Suprapubic skin (tissue), 4 donors: Measurements from ENCODE around the gene NR0B2. TPM values are rescaled to one million over a fixed set of nuclear protein-coding genes. Genes with fewer than 3 reads are reported as not detected.
A peak's percentile ranks its signal among the peaks of the same experiment; 100 is the strongest.

Experiments used
- DNase-seq, 2 donors: peaks; one replicate each; pipeline ENCODE4 v3.0.0-alpha.2; 2019; ENCODE audit warnings: low spot score in 2 of 2
- H3K27ac ChIP-seq: fragments of 200-600 bp; sonication (generic); one replicate; pipeline ENCODE4 v1.5.1; 2019
- H3K27me3 ChIP-seq: fragments of 200-600 bp; sonication (generic); one replicate; pipeline ENCODE4 v1.5.1; 2019
- H3K36me3 ChIP-seq: fragments of 200-600 bp; sonication (generic); one replicate; pipeline ENCODE4 v1.5.1; 2019
- H3K4me1 ChIP-seq: fragments of 200-600 bp; sonication (generic); one replicate; pipeline ENCODE4 v1.5.1; 2019
- H3K4me3 ChIP-seq: fragments of 200-600 bp; sonication (generic); one replicate; pipeline ENCODE4 v1.5.1; 2019; ENCODE audit warnings: mild to moderate bottlenecking
- H3K9me3 ChIP-seq: fragments of 200-600 bp; sonication (generic); one replicate; pipeline ENCODE4 v1.5.1; 2019
- EP300 ChIP-seq: sonication (generic); formaldehyde crosslinking; IDR thresholded peaks from one replicate; pipeline ENCODE4 v1.6.1; 2017; ENCODE audit warnings: antibody characterized with exemption
- POLR2A ChIP-seq, 2 donors: fragments of 450-650 bp; IDR thresholded peaks; one replicate each; pipeline ENCODE4 v1.6.1; 2017; ENCODE audit warnings: antibody characterized with exemption in 2 of 2, mild to moderate bottlenecking in 2 of 2, moderate library complexity in 2 of 2
- POLR2AphosphoS5 ChIP-seq, 3 donors: sonication (generic); formaldehyde crosslinking; IDR thresholded peaks; one replicate each; pipeline ENCODE4 v1.6.1; 2017; ENCODE audit warnings: antibody characterized with exemption in 3 of 3
- WGBS: methylation state at CpG from one replicate; pipeline ENCODE4 v1.1.5; 2018; 5-methylcytosine and 5-hydroxymethylcytosine counted together
- total RNA-seq, 4 donors: library from RNA; depleted of rRNA; stranded (reverse); fragments of >200 nt; gene quantifications; one replicate each; pipeline ENCODE4 v1.1.0, GENCODE V29; 2016
- TF ChIP-seq, protein P1 (sequence below), 2 donors: fragments of 200-600 bp in 1 of 2; fragments of 450-650 bp in 1 of 2; sonication (generic) in 1 of 2; IDR thresholded peaks; one replicate each; pipeline ENCODE4 v1.5.1; 2016 to 2019; ENCODE audit warnings: antibody characterized with exemption in 2 of 2, mild to moderate bottlenecking in 1 of 2, moderate library complexity in 1 of 2

NR0B2 gene
- total RNA-seq, 4 donors from 2014 or later: not detected

DNA sequence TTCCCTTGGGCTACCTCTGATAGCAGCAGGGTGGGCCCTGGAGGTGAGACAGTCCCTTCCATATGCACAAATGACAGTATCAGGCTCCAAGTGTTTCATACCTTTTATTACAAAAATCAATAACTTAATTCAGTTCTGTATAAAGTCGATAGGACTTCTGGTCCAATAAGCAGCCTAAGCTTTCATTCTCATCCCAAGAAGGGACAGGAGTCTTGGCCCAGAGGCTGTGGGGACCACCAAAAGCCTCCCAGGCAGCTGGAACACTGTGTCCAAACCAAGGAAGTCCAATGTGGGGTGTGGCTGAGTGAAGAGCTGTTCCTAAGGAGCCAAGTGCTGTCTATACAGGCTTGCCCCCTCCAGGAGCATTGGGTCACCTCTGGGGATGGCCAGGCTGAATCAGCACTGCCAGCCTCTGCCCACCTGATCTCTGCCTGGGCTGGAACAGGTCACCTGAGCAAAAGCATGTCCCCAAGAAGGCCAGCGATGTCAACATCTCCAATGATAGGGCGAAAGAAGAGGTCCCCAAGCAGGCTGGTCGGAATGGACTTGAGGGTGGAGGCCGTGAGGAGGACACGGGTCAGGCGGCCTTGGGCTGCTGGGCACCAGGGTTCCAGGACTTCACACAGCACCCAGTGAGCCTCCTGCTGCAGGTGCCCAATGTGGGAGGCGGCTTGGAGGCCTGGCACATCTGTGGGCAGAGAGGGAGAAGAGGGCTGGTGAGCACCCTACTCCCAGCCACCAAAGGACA lies 2.2 kb downstream of the NR0B2 start:
- TF ChIP-seq, protein P1, sequence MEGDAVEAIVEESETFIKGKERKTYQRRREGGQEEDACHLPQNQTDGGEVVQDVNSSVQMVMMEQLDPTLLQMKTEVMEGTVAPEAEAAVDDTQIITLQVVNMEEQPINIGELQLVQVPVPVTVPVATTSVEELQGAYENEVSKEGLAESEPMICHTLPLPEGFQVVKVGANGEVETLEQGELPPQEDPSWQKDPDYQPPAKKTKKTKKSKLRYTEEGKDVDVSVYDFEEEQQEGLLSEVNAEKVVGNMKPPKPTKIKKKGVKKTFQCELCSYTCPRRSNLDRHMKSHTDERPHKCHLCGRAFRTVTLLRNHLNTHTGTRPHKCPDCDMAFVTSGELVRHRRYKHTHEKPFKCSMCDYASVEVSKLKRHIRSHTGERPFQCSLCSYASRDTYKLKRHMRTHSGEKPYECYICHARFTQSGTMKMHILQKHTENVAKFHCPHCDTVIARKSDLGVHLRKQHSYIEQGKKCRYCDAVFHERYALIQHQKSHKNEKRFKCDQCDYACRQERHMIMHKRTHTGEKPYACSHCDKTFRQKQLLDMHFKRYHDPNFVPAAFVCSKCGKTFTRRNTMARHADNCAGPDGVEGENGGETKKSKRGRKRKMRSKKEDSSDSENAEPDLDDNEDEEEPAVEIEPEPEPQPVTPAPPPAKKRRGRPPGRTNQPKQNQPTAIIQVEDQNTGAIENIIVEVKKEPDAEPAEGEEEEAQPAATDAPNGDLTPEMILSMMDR (IDR thresholded peaks at IDR 0.05): no peak
- TF ChIP-seq POLR2A (IDR thresholded peaks at IDR 0.05): no peak
- no peak for TF ChIP-seq EP300
- TF ChIP-seq POLR2AphosphoS5 (IDR thresholded peaks at IDR 0.05): no peak
- Histone ChIP-seq H3K27ac (no peak overlapping the region), H3K27me3 (no peaks in the 10 kb centered on the region), H3K36me3 (no peaks in the 10 kb centered on the region), H3K9me3 (no peaks in the 10 kb centered on the region), H3K4me3 (no peak overlapping the region), H3K4me1 (no peaks in the 10 kb centered on the region)
- 94% methylated on average over 8 of the region's 8 CpGs for WGBS
- DNase-seq: no peak

DNA sequence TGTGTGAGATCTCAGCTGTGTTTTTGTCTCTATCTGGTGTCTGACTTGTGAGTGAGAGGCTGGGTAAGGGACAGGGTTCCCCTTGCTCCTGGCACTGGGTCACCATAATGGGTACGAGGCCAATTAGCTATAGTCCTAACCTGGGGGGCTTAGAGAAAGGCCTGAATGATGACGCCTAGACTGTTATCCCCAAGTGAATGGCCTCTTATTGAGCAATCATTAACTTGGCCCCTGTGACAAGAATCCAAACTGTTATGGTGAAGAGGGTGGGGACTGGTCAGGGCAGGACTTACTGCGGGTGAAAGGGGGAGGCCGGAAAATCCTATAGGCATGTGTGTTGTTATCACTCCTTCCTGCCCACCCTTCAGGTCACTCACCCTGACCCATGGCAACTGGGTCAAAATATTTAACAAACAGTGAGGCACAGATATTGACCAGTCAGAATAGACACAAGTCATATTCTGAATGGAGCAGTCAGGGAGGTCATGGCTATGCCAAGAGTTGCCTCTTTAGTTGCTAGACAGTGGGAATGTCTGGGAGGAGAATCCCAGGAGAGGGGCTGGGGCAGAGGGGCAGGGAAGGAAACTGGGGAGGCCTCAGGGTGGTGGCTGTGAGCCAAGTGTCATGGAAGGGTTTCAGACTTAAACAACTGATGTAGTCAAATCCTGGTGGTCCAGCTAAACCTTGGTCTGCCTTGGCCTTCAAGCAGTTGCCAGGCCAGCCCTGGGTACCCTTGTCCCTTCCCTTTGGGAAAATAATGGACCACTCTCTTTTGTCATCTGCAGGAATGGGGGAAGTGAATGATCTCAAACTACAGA lies 3.2 kb downstream of the NR0B2 start:
- TF ChIP-seq, protein P1 (IDR thresholded peaks at IDR 0.05): no peak
- no peak for TF ChIP-seq POLR2AphosphoS5 (IDR thresholded peaks at IDR 0.05)
- no peak for TF ChIP-seq POLR2A (IDR thresholded peaks at IDR 0.05)
- TF ChIP-seq EP300: no peak
- no peaks in the 10 kb centered on the region for H3K27me3 ChIP-seq
- no peaks in the 10 kb centered on the region for H3K9me3 ChIP-seq
- H3K4me3 ChIP-seq: no peak overlapping the region
- H3K36me3 ChIP-seq: no peaks in the 10 kb centered on the region
- DNase-seq: no peak
- 84% methylated on average over 4 of the region's 4 CpGs for WGBS
- no peaks in the 10 kb centered on the region for H3K4me1 ChIP-seq
- no peak overlapping the region for H3K27ac ChIP-seq

DNA sequence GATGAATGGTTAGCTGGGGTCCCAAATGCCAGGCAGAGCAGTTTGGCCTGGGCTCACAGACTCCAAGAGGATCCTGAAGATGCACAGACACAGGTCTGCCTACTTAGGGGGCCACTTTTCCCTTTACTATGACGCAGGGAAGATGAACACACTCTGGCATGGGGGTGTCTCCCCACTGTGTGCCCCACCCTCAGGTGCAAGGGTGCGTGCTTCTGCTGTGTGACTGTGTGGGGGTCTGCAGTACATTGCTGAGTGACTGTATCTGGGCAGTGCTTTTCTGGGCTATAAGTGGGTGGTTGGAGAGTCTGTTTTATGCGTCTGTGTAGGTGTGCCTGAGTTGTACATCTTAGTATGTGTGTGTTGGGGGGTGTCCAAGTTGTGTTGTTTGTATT lies 3.8 kb downstream of the NR0B2 start:
- no peak for DNase-seq
- Histone ChIP-seq H3K27ac (no peak overlapping the region), H3K27me3 (no peaks in the 10 kb centered on the region), H3K4me3 (no peak overlapping the region), H3K4me1 (no peaks in the 10 kb centered on the region), H3K9me3 (no peaks in the 10 kb centered on the region), H3K36me3 (no peaks in the 10 kb centered on the region)
- 89% methylated on average over 3 of the region's 3 CpGs for WGBS
- TF ChIP-seq POLR2AphosphoS5 (IDR thresholded peaks at IDR 0.05) (no peak), EP300 (no peak), POLR2A (IDR thresholded peaks at IDR 0.05) (no peak)
- TF ChIP-seq, protein P1 (IDR thresholded peaks at IDR 0.05): no peak

DNA sequence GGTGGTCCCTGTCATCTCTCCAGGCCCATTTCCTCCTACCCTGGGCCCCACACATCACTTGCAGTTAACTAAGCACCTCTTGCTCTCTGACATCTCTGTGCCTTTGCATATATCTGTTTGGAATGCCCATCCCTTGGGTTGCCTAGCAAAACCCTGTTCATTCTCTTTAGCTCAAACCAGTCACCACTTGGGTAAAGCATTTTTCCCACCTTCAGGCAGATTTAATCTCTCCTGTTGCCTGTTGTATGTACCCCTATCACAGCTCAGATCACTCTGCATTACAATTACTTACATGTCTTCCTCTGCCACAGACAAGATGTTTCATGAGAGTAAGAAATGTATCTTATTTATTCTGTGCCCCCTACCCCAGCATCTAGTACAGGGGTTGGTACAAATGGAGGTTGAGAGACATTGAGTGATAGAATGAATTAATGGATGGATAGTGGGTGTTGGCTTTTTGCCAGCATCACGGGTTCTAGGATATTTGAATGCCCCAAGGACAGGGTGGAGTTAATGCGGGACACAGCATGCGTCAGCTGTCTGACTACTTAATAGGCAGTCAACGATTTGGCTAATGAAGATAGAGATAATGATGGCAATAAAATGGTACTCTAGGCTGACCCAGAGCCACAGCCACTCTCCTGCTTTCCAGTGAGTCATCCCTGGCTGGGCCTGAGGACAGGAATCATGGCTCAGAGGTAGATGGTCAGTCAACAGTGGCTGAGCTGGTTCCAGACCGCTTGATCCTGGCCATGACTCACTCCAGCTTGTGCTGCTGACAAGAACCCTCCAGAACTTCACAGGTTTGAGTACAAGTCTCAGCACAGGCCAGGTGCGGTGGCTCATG lies 6.5 kb downstream of the NR0B2 start:
- H3K9me3 ChIP-seq: no peaks in the 10 kb centered on the region
- 23% methylated on average over 5 of the region's 6 CpGs for WGBS
- no peaks in the 10 kb centered on the region for H3K4me1 ChIP-seq
- no peaks in the 10 kb centered on the region for H3K27me3 ChIP-seq
- TF ChIP-seq EP300 (no peak), POLR2A (IDR thresholded peaks at IDR 0.05) (no peak)
- DNase-seq: no peak
- H3K27ac ChIP-seq: no peak overlapping the region
- no peaks in the 10 kb centered on the region for H3K36me3 ChIP-seq
- H3K4me3 ChIP-seq: no peak overlapping the region

DNA sequence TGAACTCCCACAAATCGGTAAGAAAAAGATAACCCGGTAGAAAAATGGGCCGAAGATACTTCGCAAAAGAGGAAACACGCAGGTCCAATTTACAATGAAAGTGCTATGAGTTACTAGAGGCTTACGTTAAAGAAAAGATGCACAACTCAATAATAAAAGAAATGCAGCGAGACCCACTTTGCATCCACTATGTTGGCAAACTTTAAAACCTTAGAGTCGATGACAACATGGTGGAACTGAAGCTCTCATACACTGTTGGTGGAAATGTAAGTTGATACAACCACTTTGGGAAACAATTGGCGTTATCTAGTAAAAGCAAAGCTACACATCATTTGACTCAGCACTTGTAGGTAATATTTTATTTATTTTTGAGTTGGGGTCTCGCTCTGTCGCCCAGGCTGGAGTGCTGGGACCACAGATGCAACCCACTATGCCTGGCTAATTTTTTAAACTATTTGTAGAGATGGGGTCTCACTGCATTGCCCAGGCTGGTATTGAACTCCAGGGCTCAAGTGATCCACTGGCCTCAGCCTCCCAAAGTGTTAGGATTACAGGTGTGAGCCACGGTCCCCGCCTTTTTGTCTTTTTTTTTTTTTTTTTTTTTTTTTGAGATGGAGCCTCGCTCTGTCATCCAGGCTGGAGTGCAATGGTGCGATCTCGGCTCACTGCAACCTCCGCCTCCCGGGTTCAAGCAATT lies 12.8 kb downstream of the NR0B2 start:
- Histone ChIP-seq H3K4me3 (peak overlapping the region; percentile 96), H3K4me1 (peaks cover 17% of the 10 kb centered on the region), H3K36me3 (peaks cover 22% of the 10 kb centered on the region), H3K27me3 (no peaks in the 10 kb centered on the region), H3K9me3 (no peaks in the 10 kb centered on the region), H3K27ac (no peak overlapping the region)
- no peak for DNase-seq
- 68% methylated on average over 18 of the region's 18 CpGs for WGBS
- TF ChIP-seq, protein P1 (IDR thresholded peaks at IDR 0.05): no peak
- TF ChIP-seq POLR2AphosphoS5 (IDR thresholded peaks at IDR 0.05): no peak
- no peak for TF ChIP-seq POLR2A (IDR thresholded peaks at IDR 0.05)
